Activated T-cell treated with anti-CD3 and anti-CD28 coated beads, Interleukin-2, amount 50 U/mL, for 24 hours (primary cell): ENCODE results near the gene GPD1.

Experiments
- DNase-seq: peaks from one replicate; pipeline ENCODE4 v3.0.0-alpha.2; 2020
- H3K27ac Mint-ChIP-seq: 2 replicates; pipeline ENCODE4 v1.8.0; 2020; ENCODE audit warnings: mild to moderate bottlenecking, mixed read lengths
- H3K27me3 Mint-ChIP-seq: 2 replicates; pipeline ENCODE4 v1.8.0; 2020; ENCODE audit warnings: mixed read lengths
- H3K36me3 Mint-ChIP-seq: 2 replicates; pipeline ENCODE4 v1.8.0; 2020; ENCODE audit warnings: low read depth, mixed read lengths
- H3K4me1 Mint-ChIP-seq: 2 replicates; pipeline ENCODE4 v1.8.0; 2020; ENCODE audit warnings: low read depth, mixed read lengths
- H3K4me3 Mint-ChIP-seq: 2 replicates; pipeline ENCODE4 v1.8.0; 2020; ENCODE audit warnings: mild to moderate bottlenecking, moderate library complexity, mixed read lengths
- H3K9me3 Mint-ChIP-seq: 2 replicates; pipeline ENCODE4 v1.8.0; 2020; ENCODE audit warnings: mixed read lengths

GPD1 gene

GRCh38 chr12:50102131-50102531 is 1.7 kb upstream of the GPD1 start:
- H3K27ac Mint-ChIP-seq, result no peak overlapping the region
- H3K4me1 Mint-ChIP-seq, result no peaks in the 10 kb centered on the region
- no peaks in the 10 kb centered on the region for H3K27me3 Mint-ChIP-seq
- H3K36me3 Mint-ChIP-seq, result peaks cover 50% of the 10 kb centered on the region
- H3K4me3 Mint-ChIP-seq, result no peak overlapping the region
- DNase-seq, result no peak
- H3K9me3 Mint-ChIP-seq, result no peaks in the 10 kb centered on the region

GRCh38 chr12:50102646-50103309 is 1.0 kb upstream of the GPD1 start:
- Mint-ChIP-seq H3K4me1 (no peaks in the 10 kb centered on the region), H3K27me3 (no peaks in the 10 kb centered on the region), H3K4me3 (no peak overlapping the region), H3K27ac (no peak overlapping the region), H3K36me3 (peaks cover 43% of the 10 kb centered on the region), H3K9me3 (no peaks in the 10 kb centered on the region)
- no peak for DNase-seq

- DNase-seq, result no peak
- H3K27me3 Mint-ChIP-seq, result no peaks in the 10 kb centered on the region
- H3K36me3 Mint-ChIP-seq, result peaks cover 37% of the 10 kb centered on the region
- H3K4me3 Mint-ChIP-seq, result no peak overlapping the region
- no peaks in the 10 kb centered on the region for H3K9me3 Mint-ChIP-seq
- no peak overlapping the region for H3K27ac Mint-ChIP-seq
- no peaks in the 10 kb centered on the region for H3K4me1 Mint-ChIP-seq
Observed at GRCh38 chr12:50103351-50103750, 457 bp upstream of the GPD1 start.

- Mint-ChIP-seq H3K36me3 (peaks cover 24% of the 10 kb centered on the region), H3K4me1 (no peaks in the 10 kb centered on the region), H3K9me3 (no peaks in the 10 kb centered on the region), H3K27me3 (no peaks in the 10 kb centered on the region), H3K4me3 (no peak overlapping the region), H3K27ac (no peak overlapping the region)
- DNase-seq, result no peak
Observed at GRCh38 chr12:50104417-50105366, 884 bp downstream of the GPD1 start.

- H3K4me3 Mint-ChIP-seq, result no peak overlapping the region
- H3K36me3 Mint-ChIP-seq, result peaks cover 12% of the 10 kb centered on the region
- no peaks in the 10 kb centered on the region for H3K27me3 Mint-ChIP-seq
- H3K9me3 Mint-ChIP-seq, result no peaks in the 10 kb centered on the region
- H3K27ac Mint-ChIP-seq, result no peak overlapping the region
- peaks cover 8% of the 10 kb centered on the region for H3K4me1 Mint-ChIP-seq
- no peak for DNase-seq
Observed at GRCh38 chr12:50105913-50106450, 2.2 kb downstream of the GPD1 start.

- H3K27me3 Mint-ChIP-seq, result no peaks in the 10 kb centered on the region
- peaks cover 13% of the 10 kb centered on the region for H3K4me1 Mint-ChIP-seq
- peaks cover 4% of the 10 kb centered on the region for H3K36me3 Mint-ChIP-seq
- no peaks in the 10 kb centered on the region for H3K9me3 Mint-ChIP-seq
- H3K4me3 Mint-ChIP-seq, result no peak overlapping the region
- H3K27ac Mint-ChIP-seq, result no peak overlapping the region
- DNase-seq, result no peak
Observed at GRCh38 chr12:50106907-50107306, 3.1 kb downstream of the GPD1 start.

- Mint-ChIP-seq H3K27ac (no peak overlapping the region), H3K9me3 (no peaks in the 10 kb centered on the region), H3K4me3 (no peak overlapping the region), H3K27me3 (no peaks in the 10 kb centered on the region), H3K4me1 (peaks cover 13% of the 10 kb centered on the region), H3K36me3 (peaks cover 7% of the 10 kb centered on the region)
- DNase-seq, result no peak
Observed at GRCh38 chr12:50107416-50108268, 3.8 kb downstream of the GPD1 start.

- H3K4me3 Mint-ChIP-seq, result no peak overlapping the region
- no peak for DNase-seq
- no peak overlapping the region for H3K27ac Mint-ChIP-seq
- H3K27me3 Mint-ChIP-seq, result no peaks in the 10 kb centered on the region
- H3K36me3 Mint-ChIP-seq, result peaks cover 15% of the 10 kb centered on the region
- peaks cover 22% of the 10 kb centered on the region for H3K4me1 Mint-ChIP-seq
- H3K9me3 Mint-ChIP-seq, result no peaks in the 10 kb centered on the region
Observed at GRCh38 chr12:50109319-50109718, 5.5 kb downstream of the GPD1 start.

GRCh38 chr12:50110127-50110761 is 6.4 kb downstream of the GPD1 start:
- Mint-ChIP-seq H3K4me3 (peak overlapping the region; percentile 27), H3K4me1 (peaks cover 24% of the 10 kb centered on the region), H3K9me3 (no peaks in the 10 kb centered on the region), H3K27ac (peak overlapping the region; percentile 55), H3K36me3 (peaks cover 17% of the 10 kb centered on the region), H3K27me3 (no peaks in the 10 kb centered on the region)
- no peak for DNase-seq

- peaks cover 23% of the 10 kb centered on the region for H3K36me3 Mint-ChIP-seq
- peak; percentile 39 for DNase-seq
- H3K9me3 Mint-ChIP-seq, result no peaks in the 10 kb centered on the region
- H3K4me1 Mint-ChIP-seq, result peaks cover 30% of the 10 kb centered on the region
- peak overlapping the region; percentile 99 for H3K4me3 Mint-ChIP-seq
- H3K27ac Mint-ChIP-seq, result peak overlapping the region; percentile 99
- H3K27me3 Mint-ChIP-seq, result no peaks in the 10 kb centered on the region
Observed at GRCh38 chr12:50110762-50111351, 7.0 kb downstream of the GPD1 start.

GRCh38 chr12:50111395-50111692 is 7.5 kb downstream of the GPD1 start:
- Mint-ChIP-seq H3K9me3 (no peaks in the 10 kb centered on the region), H3K27ac (peak overlapping the region; percentile 99), H3K4me3 (peak overlapping the region; percentile 99), H3K36me3 (peaks cover 27% of the 10 kb centered on the region), H3K4me1 (peaks cover 35% of the 10 kb centered on the region), H3K27me3 (no peaks in the 10 kb centered on the region)
- no peak for DNase-seq

- peak; percentile 99 for DNase-seq
- Mint-ChIP-seq H3K36me3 (peaks cover 33% of the 10 kb centered on the region), H3K27me3 (no peaks in the 10 kb centered on the region), H3K27ac (peak within 1 kb of the TSS; percentile 99), H3K4me3 (peak within 1 kb of the TSS; percentile 99), H3K9me3 (no peaks in the 10 kb centered on the region), H3K4me1 (peaks cover 41% of the 10 kb centered on the region)
Observed at GRCh38 chr12:50111693-50112455, 8.1 kb downstream of the GPD1 start, which contains the start of gene COX14. COX14 (plus strand) TSS chr12:50112236; CDS start chr12:50120044, 7,808 bp downstream.
